ENCODE data around the gene USB1. TPM values are rescaled to one million over a fixed set of nuclear protein-coding genes. Genes with fewer than 3 reads are reported as not detected.

USB1 gene
- total RNA-seq, 1 donor from 2014 or later: 44.2 TPM

DNA sequence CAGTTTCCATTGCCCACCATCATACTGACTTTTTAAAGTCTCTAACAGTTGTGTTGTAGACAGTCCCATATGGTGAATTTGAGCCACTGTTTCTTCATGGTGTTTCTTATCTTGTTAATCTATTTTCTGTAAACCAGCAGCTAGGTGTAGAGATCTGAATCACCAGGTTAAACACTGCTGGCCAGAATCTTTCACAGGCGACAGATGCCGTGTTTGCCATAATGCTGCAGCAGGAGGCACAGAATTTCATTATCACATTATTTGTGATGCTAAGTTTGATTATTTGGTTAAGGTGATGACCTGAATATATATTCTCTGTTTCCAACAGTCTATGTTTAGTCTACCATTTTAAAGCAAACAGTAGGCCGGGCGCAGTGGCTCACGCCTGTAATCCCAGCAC lies 18.8 kb upstream of the USB1 start:
- Histone ChIP-seq H3K9me3 (no peaks in the 10 kb centered on the region), H3K36me3 (no peaks in the 10 kb centered on the region), H3K4me1 (peaks cover 17% of the 10 kb centered on the region), H3K27ac (no peak overlapping the region), H3K4me3 (no peak overlapping the region), H3K27me3 (no peaks in the 10 kb centered on the region)
- TF ChIP-seq POLR2A (IDR thresholded peaks at IDR 0.05) (no peak), CTCF (IDR thresholded peaks at IDR 0.05) (no peak), POLR2AphosphoS5 (IDR thresholded peaks at IDR 0.05; ENCODE audit: insufficient read depth in 1 of 2, low read depth in 1 of 2) (no peak)
- intact Hi-C loops (cut with DNase I): no loop called here
- no peak for DNase-seq (ENCODE audit: extremely low spot score in 2 of 2)

DNA sequence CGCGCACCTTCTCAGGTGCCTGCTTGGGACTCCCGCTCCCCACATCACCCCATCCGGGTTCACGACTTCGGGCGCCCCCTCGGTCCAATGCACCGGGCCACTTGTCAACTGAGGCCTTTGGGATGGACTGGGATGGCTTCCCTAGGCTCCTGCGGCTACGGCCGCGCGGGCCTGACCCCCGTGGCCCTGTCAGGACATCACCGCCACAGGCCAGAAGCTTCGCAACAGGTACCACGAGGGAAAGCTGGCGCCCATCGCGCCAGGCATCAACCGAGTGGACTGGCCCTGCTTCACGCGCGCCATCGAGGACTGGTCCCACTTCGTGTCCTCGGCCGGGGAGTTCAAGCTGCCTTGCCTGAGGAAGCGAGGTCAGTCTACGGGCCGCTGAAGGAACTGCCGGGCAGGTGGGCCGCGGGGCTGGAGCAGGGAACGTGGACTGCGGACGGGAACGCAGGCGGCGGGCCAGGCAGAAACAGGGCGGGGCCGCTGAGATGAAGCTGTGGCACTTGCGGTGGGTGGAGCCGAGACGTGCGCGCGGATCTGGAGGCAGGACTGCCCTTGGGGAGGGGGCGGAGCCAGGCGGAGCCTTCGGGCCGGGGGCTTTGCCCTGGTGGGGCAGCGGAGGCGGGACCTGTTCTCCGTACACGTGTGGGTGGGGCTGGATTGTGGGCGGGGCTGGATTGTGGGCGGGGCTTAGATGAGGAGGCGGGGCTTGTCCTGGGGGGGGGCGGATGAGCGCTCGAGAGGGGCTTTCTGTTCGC lies 16.6 kb upstream of the USB1 start:
- H3K27ac ChIP-seq: peak overlapping the region; percentile 58
- peak overlapping the region; percentile 65 to 71 for H3K4me3 ChIP-seq
- TF ChIP-seq CTCF (IDR thresholded peaks at IDR 0.05) (no peak), POLR2AphosphoS5 (IDR thresholded peaks at IDR 0.05; ENCODE audit: insufficient read depth in 1 of 2, low read depth in 1 of 2) (peak in 1 of 2 donors; percentile 57)
- peaks cover 17% of the 10 kb centered on the region for H3K4me1 ChIP-seq
- no peak for DNase-seq (ENCODE audit: extremely low spot score in 2 of 2)
- no peaks in the 10 kb centered on the region for H3K36me3 ChIP-seq
- H3K9me3 ChIP-seq: no peaks in the 10 kb centered on the region
- H3K27me3 ChIP-seq: no peaks in the 10 kb centered on the region
- intact Hi-C loops (cut with DNase I): no loop called here

DNA sequence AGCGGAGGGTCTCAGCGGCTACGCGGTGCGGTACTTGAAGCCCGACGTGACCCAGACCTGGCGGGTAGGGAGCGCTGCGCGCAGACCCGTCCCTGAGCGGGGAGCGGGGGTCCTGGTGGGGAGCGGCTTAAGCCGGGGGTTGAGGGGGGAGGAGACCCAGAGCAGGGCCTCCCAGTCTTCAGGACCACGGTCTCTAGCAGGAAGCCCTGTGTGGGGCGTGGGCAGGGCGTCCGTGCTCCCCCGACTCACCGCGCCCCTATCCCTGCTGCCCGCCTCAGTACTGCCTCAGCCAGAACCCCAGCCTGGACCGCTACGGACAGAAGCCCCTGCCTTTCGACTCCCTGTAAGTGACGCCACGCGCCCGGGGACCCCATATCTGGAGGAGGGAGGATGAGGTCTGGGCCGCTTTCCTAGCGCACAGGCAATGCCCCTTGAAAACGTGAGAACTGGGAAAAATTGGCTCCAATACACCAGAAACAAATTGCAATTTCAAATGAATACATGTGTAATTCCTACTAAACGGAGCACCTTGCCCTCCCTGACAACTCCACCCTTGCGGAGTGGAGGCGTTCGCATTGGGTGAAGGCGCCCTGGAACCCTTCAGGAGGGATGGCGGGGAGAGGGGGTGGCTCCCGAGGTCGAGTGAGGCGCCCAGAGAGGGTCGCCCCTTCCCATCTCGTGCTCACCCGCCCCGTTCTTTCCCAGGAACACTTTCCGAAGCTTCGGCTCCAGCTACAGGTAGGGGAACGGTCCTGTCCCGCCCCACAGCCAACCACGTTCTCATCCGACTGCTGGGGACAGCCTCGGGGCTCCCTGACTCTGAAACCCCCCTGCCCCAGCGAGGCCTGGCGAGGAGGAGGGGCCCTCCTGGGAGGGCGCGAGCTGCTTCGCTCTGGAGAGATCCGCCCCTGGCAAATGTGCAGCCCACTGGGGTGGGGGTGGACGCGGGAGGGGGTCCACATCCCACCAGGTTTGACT lies 15.7 kb upstream of the USB1 start:
- peaks cover 17% of the 10 kb centered on the region for H3K4me1 ChIP-seq
- no peaks in the 10 kb centered on the region for H3K9me3 ChIP-seq
- no peaks in the 10 kb centered on the region for H3K27me3 ChIP-seq
- no peak for DNase-seq (ENCODE audit: extremely low spot score in 2 of 2)
- TF ChIP-seq POLR2AphosphoS5 (IDR thresholded peaks at IDR 0.05; ENCODE audit: insufficient read depth in 1 of 2, low read depth in 1 of 2) (peak in 1 of 2 donors; percentile 50), CTCF (IDR thresholded peaks at IDR 0.05) (no peak)
- intact Hi-C loops (cut with DNase I): no loop called here
- peak overlapping the region; percentile 65 to 71 for H3K4me3 ChIP-seq
- peak overlapping the region; percentile 58 for H3K27ac ChIP-seq
- no peaks in the 10 kb centered on the region for H3K36me3 ChIP-seq

- peaks cover 17% of the 10 kb centered on the region for H3K4me1 ChIP-seq
- no peaks in the 10 kb centered on the region for H3K9me3 ChIP-seq
- intact Hi-C loops (cut with DNase I): no loop called here
- no peaks in the 10 kb centered on the region for H3K27me3 ChIP-seq
- H3K4me3 ChIP-seq: peak overlapping the region in 1 of 2 donors; percentile 65
- no peak for DNase-seq (ENCODE audit: extremely low spot score in 2 of 2)
- no peak overlapping the region for H3K27ac ChIP-seq
- TF ChIP-seq POLR2A (IDR thresholded peaks at IDR 0.05) (no peak), CTCF (IDR thresholded peaks at IDR 0.05) (no peak), POLR2AphosphoS5 (IDR thresholded peaks at IDR 0.05; ENCODE audit: insufficient read depth in 1 of 2, low read depth in 1 of 2) (no peak)
- H3K36me3 ChIP-seq: no peaks in the 10 kb centered on the region
Observed at GRCh38 chr16:57986196-57986595, 15.0 kb upstream of the USB1 start.

All from vagina (tissue), 2 donors.